Memory B cell (primary cell): ENCODE results near the gene CAPN12.

Experiments
- ATAC-seq: fragments of 150-1000 bp; cut with Tn5 transposase; 2 replicates; pipeline ENCODE4 v1.10.0; 2021; ENCODE audit warnings: low read depth, mild to moderate bottlenecking, moderate library complexity
- DNase-seq, 2 donors: peaks; one replicate each; pipeline ENCODE4 v3.0.0; 2022; ENCODE audit warnings: low spot score in 2 of 2
- H3K27ac Mint-ChIP-seq: one replicate; pipeline ENCODE4 v1.8.0; 2022; ENCODE audit warnings: mild to moderate bottlenecking, moderate library complexity, mixed read lengths
- H3K27me3 Mint-ChIP-seq: one replicate; pipeline ENCODE4 v1.8.0; 2022; ENCODE audit warnings: mixed read lengths
- H3K36me3 Mint-ChIP-seq: one replicate; pipeline ENCODE4 v1.8.0; 2022; ENCODE audit warnings: mild to moderate bottlenecking, mixed read lengths
- H3K4me1 Mint-ChIP-seq: one replicate; pipeline ENCODE4 v1.8.0; 2022; ENCODE audit warnings: mixed read lengths
- H3K4me3 Mint-ChIP-seq: one replicate; pipeline ENCODE4 v1.8.0; 2022; ENCODE audit warnings: mild to moderate bottlenecking, moderate library complexity, mixed read lengths
- H3K9me3 Mint-ChIP-seq: one replicate; pipeline ENCODE4 v1.8.0; 2022; ENCODE audit warnings: mixed read lengths

Gene CAPN12

GRCh38 chr19:38710416-38710702 is 33.9 kb downstream of the CAPN12 start:
- H3K36me3 Mint-ChIP-seq = peaks cover 26% of the 10 kb centered on the region
- DNase-seq (no peak), ATAC-seq (no peak)
- no peaks in the 10 kb centered on the region for H3K27me3 Mint-ChIP-seq
- no peak overlapping the region for H3K27ac Mint-ChIP-seq
- H3K4me3 Mint-ChIP-seq = no peak overlapping the region
- H3K4me1 Mint-ChIP-seq = peaks cover 3% of the 10 kb centered on the region
- H3K9me3 Mint-ChIP-seq = no peaks in the 10 kb centered on the region

DNA sequence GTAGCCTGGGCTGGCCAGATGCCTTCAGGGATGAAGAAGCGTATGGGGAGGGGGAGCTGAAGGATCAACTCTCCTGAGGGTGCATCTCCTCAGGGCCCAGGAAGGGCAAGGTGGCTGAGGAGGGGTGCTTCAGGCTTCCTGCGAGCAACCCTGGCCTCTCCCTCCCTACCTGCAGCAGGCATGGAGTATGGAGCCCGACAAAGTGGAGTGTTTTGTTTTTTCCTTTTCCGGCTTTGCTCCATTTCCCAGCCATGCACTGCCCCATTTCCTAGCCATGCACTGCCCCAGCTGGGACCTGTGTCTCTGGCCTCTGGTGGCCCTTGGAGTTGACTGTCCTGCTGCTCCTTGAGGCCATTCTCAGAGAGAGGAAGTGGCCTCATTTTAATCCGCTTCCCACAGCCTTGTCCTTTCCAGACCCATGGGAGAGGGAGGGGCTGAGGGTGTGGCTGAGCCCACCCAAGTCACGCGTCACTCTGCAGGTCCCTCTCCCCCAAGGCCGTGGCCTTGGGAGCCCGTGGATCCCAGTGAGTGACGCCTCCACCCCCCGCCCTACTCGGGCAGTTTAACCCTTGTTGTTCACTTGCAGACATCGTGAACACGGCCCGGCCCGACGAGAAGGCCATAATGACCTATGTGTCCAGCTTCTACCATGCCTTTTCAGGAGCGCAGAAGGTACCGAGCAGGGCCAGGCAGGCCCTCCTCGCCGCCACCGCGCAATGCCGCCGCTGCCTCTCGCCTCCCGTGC is 34.4 kb downstream of the CAPN12 start:
- DNase-seq = no peak
- H3K27ac Mint-ChIP-seq = no peak overlapping the region
- H3K4me3 Mint-ChIP-seq = no peak overlapping the region
- H3K9me3 Mint-ChIP-seq = no peaks in the 10 kb centered on the region
- H3K4me1 Mint-ChIP-seq = peaks cover 3% of the 10 kb centered on the region
- no peak for ATAC-seq
- H3K27me3 Mint-ChIP-seq = no peaks in the 10 kb centered on the region
- peaks cover 26% of the 10 kb centered on the region for H3K36me3 Mint-ChIP-seq

DNA sequence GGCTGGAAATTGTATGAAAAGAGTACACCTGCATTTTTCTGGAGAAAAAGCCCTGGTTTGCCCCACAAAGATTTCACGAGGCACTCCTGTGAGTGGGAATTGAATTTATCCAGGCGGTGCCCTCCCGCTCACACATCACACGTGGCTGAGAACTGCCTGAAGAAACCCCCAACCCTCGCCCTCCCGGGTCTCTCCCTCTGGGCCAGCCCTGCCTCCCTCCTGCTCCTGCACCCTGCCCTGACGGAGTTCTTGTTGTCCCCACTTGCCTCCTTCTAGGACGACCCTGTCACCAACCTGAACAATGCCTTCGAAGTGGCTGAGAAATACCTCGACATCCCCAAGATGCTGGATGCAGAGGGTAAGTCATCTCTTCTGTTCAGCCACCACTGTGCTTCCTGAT is 35.2 kb downstream of the CAPN12 start:
- Mint-ChIP-seq H3K36me3 (peaks cover 29% of the 10 kb centered on the region), H3K4me3 (no peak overlapping the region), H3K4me1 (peaks cover 3% of the 10 kb centered on the region), H3K27me3 (no peaks in the 10 kb centered on the region), H3K27ac (no peak overlapping the region), H3K9me3 (no peaks in the 10 kb centered on the region)
- no peak for ATAC-seq
- DNase-seq = no peak

GRCh38 chr19:38708413-38709024 is 35.8 kb downstream of the CAPN12 start:
- H3K4me3 Mint-ChIP-seq = no peak overlapping the region
- no peak for ATAC-seq
- peaks cover 24% of the 10 kb centered on the region for H3K36me3 Mint-ChIP-seq
- no peaks in the 10 kb centered on the region for H3K27me3 Mint-ChIP-seq
- H3K9me3 Mint-ChIP-seq = no peaks in the 10 kb centered on the region
- H3K4me1 Mint-ChIP-seq = peaks cover 3% of the 10 kb centered on the region
- DNase-seq = no peak
- peak overlapping the region; percentile 69 for H3K27ac Mint-ChIP-seq

- Mint-ChIP-seq H3K27ac (no peak overlapping the region), H3K4me1 (peaks cover 3% of the 10 kb centered on the region), H3K4me3 (no peak overlapping the region), H3K36me3 (peaks cover 24% of the 10 kb centered on the region), H3K27me3 (no peaks in the 10 kb centered on the region), H3K9me3 (no peaks in the 10 kb centered on the region)
- DNase-seq = no peak
- no peak for ATAC-seq
Observed at GRCh38 chr19:38707512-38708114, 36.7 kb downstream of the CAPN12 start.

DNA sequence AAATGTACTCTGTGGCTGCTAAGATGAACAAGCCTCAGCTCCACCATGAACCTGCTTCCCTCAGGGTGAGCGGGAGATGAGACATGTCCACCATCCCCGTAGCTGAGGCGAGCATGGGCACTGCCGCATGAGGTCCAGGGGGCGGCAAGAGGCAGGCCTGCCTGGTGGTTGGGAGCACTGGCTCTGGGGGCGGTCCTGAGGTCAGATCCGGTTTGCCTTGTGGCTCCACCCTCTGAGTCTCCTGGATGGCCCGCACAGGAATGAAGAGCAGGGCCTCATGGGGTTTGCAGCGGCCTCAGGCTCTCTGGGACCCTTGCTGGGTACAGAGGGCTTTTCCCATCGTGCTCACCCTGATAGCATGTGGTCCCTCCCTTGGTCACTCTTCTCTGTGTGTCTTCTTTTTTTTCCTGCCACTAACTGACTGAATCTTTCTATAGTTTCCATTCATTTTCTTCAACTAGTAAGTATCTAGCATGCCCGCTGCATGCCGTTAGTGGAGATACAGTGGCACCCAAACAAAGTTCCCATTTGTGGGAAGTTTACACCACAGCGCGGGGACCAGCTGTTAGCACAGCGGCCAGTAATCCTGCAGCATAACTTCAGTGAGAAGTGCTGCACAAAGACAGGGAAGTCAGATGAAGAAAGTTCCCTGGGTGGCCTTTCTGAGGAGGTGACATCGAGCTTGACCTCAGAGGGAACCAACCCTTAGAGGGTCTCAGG is 37.3 kb downstream of the CAPN12 start:
- no peak for ATAC-seq
- no peaks in the 10 kb centered on the region for H3K27me3 Mint-ChIP-seq
- H3K27ac Mint-ChIP-seq = no peak overlapping the region
- H3K4me1 Mint-ChIP-seq = peaks cover 3% of the 10 kb centered on the region
- H3K36me3 Mint-ChIP-seq = peaks cover 24% of the 10 kb centered on the region
- no peak overlapping the region for H3K4me3 Mint-ChIP-seq
- DNase-seq = no peak
- H3K9me3 Mint-ChIP-seq = no peaks in the 10 kb centered on the region

- Mint-ChIP-seq H3K4me1 (peaks cover 1% of the 10 kb centered on the region), H3K4me3 (no peak overlapping the region), H3K36me3 (peaks cover 17% of the 10 kb centered on the region), H3K9me3 (no peaks in the 10 kb centered on the region), H3K27ac (no peak overlapping the region), H3K27me3 (no peaks in the 10 kb centered on the region)
- ATAC-seq = no peak
- DNase-seq = no peak
Observed at GRCh38 chr19:38705197-38706019, 38.9 kb downstream of the CAPN12 start.

DNA sequence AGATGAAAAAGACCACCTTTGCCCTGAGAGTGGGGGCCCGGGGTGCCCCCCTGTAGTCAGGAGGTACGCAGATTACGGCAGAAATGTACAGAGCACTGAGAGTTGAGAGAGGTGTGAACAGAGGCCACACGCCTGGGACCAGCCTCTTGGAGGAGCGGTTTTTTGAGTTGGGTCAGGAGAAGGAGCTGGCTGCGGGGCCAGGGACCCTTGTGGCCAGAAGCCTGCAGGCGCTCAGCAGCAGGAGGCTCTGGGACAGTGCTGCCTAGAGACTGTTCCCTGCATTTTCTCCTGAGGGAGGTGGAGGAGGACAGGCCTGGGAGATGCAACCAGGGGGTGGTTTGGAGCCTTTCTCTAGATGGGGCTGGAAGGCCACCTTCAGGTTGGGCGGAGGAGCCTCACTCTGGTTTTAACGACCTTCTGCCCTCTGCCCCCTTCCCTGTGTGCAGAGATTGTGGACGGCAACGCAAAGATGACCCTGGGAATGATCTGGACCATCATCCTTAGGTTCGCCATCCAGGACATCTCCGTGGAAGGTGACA is 39.7 kb downstream of the CAPN12 start:
- Mint-ChIP-seq H3K27me3 (no peaks in the 10 kb centered on the region), H3K9me3 (no peaks in the 10 kb centered on the region), H3K27ac (peak overlapping the region; percentile 45)

DNA sequence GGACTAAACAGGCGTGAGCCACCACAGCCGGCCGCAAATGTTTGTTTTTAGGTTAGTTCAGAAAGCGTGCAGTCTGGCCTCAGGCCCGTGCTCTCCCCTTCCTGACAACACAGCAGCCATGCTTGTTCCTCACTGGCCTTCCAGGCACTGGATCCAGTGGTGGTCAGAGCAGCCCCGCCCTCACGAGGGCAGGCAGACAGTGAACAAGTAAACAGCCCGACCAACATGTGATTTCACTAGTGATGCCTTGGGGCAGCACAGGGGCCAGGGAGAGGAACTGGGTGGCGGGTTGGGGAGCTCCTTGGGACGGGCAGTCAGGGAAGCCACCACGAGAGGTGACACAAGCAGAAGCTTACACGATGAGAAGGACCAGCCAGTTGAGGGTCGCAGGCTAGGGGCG is 40.8 kb downstream of the CAPN12 start:
- Mint-ChIP-seq H3K27me3 (no peaks in the 10 kb centered on the region), H3K4me3 (no peak overlapping the region), H3K36me3 (peaks cover 14% of the 10 kb centered on the region), H3K27ac (no peak overlapping the region), H3K4me1 (no peaks in the 10 kb centered on the region), H3K9me3 (no peaks in the 10 kb centered on the region)
- DNase-seq (no peak), ATAC-seq (no peak)

More for the DNA sequence above, 39.7 kb downstream of the CAPN12 start:
- peaks cover 15% of the 10 kb centered on the region for H3K36me3 Mint-ChIP-seq
- no peak for DNase-seq
- H3K4me1 Mint-ChIP-seq = no peaks in the 10 kb centered on the region
- no peak for ATAC-seq
- H3K4me3 Mint-ChIP-seq = no peak overlapping the region

GRCh38 chr19:38702278-38702677 is 42.0 kb downstream of the CAPN12 start:
- no peak overlapping the region for H3K4me3 Mint-ChIP-seq
- no peaks in the 10 kb centered on the region for H3K9me3 Mint-ChIP-seq
- no peaks in the 10 kb centered on the region for H3K27me3 Mint-ChIP-seq
- peaks cover 9% of the 10 kb centered on the region for H3K36me3 Mint-ChIP-seq
- H3K27ac Mint-ChIP-seq = no peak overlapping the region
- DNase-seq (no peak), ATAC-seq (no peak)
- peaks cover 6% of the 10 kb centered on the region for H3K4me1 Mint-ChIP-seq

- Mint-ChIP-seq H3K27ac (no peak overlapping the region), H3K4me1 (peaks cover 9% of the 10 kb centered on the region), H3K27me3 (no peaks in the 10 kb centered on the region), H3K9me3 (no peaks in the 10 kb centered on the region), H3K4me3 (no peak overlapping the region), H3K36me3 (peaks cover 7% of the 10 kb centered on the region)
- DNase-seq (no peak), ATAC-seq (no peak)
Observed at GRCh38 chr19:38701455-38702063, 42.7 kb downstream of the CAPN12 start.

DNA sequence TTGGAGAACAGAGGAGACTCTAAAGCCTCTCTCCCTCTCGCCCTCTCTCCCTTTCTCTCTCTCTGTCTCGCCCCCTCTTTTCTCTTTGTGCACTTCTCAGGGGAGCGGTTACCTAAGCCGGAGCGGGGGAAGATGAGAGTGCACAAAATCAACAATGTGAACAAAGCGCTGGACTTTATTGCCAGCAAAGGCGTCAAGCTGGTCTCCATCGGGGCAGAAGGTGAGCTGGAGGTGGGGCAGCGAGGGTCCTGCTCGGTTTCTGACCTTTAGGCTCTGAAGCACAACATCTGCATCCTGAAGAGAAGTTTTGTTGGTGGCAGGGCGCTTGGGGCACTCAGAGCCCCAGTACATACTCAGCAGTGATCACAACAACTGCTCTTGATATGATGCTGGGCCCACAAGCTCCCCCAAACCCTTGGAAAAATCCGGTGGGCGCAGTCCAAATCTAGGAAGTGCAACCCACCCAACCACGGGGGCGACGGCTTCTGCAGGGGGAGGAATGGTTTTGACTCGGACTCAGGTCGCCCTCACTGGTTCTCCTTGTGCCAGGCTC is 43.3 kb downstream of the CAPN12 start:
- no peak for DNase-seq
- peaks cover 14% of the 10 kb centered on the region for H3K4me1 Mint-ChIP-seq
- no peak overlapping the region for H3K27ac Mint-ChIP-seq
- peaks cover 5% of the 10 kb centered on the region for H3K36me3 Mint-ChIP-seq
- no peaks in the 10 kb centered on the region for H3K9me3 Mint-ChIP-seq
- H3K27me3 Mint-ChIP-seq = no peaks in the 10 kb centered on the region
- H3K4me3 Mint-ChIP-seq = no peak overlapping the region
- no peak for ATAC-seq

DNA sequence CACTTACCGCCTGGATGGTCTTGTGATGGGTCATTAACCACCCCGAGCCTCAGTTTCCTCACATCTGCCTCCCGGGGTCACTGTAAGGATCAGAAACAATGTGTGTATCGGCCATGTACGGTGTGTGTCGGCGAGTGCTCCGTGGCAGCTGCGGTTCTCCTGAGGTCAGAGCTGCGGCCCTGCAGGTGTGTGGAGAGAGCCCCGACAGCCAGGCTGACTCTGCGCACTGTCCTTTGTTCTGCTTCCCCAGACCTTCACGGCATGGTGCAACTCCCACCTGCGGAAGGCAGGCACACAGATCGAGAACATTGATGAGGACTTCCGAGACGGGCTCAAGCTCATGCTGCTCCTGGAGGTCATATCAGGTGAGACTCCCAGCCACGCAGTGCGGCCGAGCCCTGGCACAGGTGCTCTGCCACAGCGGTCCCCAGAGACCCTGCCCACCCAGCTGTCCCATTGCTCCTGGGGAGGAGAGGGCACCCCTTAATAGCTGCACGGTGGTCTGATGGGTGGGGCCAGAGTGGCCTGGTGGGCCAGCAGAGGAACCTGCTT is 43.8 kb downstream of the CAPN12 start:
- H3K36me3 Mint-ChIP-seq = peaks cover 4% of the 10 kb centered on the region
- H3K9me3 Mint-ChIP-seq = no peaks in the 10 kb centered on the region
- H3K4me1 Mint-ChIP-seq = peaks cover 18% of the 10 kb centered on the region
- ATAC-seq (no peak), DNase-seq (no peak)
- no peak overlapping the region for H3K4me3 Mint-ChIP-seq
- H3K27me3 Mint-ChIP-seq = no peaks in the 10 kb centered on the region
- H3K27ac Mint-ChIP-seq = no peak overlapping the region
